ENCODE measurements around the gene EEF2K. TPM values are rescaled to one million over a fixed set of nuclear protein-coding genes. Genes with fewer than 3 reads are reported as not detected.
A peak's percentile ranks its signal among the peaks of the same experiment; 100 is the strongest.

The EEF2K gene
- total and polyA plus RNA-seq, 2 of the 13 experiments (the other 11 are each of a cell fraction or from before 2014, with no cell fraction given) = 22.0 to 23.8 TPM

GRCh38 chr16:22297114-22297870, 91.2 kb downstream of the EEF2K start, which contains the start of gene POLR3E (continued):
- TF ChIP-seq BRF2 (CRISPR knock-in tag; IDR thresholded peaks at IDR 0.05) (peak; percentile 100), ZNF777 (CRISPR knock-in tag; IDR thresholded peaks at IDR 0.05) (peak; percentile 78; the same call in 1 of the 2 replicates), ZNF17 (CRISPR knock-in tag; IDR thresholded peaks at IDR 0.05) (no peak), ZNF180 (CRISPR knock-in tag; IDR thresholded peaks at IDR 0.05; ENCODE audit: borderline replicate concordance, low read depth) (no peak), ZNF788 (CRISPR knock-in tag; IDR thresholded peaks at IDR 0.05; ENCODE audit: borderline replicate concordance) (peak; percentile 99), ZNF574 (CRISPR knock-in tag; IDR thresholded peaks at IDR 0.05) (peak; percentile 95), GLMP (CRISPR knock-in tag; IDR thresholded peaks at IDR 0.05; ENCODE audit: borderline replicate concordance) (no peak), CEBPG (CRISPR knock-in tag; IDR thresholded peaks at IDR 0.05) (peak; percentile 79), ZNF460 (CRISPR knock-in tag; IDR thresholded peaks at IDR 0.05; ENCODE audit: borderline replicate concordance) (peak; percentile 68; the same call in 1 of the 2 replicates), BRCA1 (CRISPR knock-in tag; IDR thresholded peaks at IDR 0.05) (peak; percentile 96), ZBTB38 (CRISPR knock-in tag; IDR thresholded peaks at IDR 0.05) (peak; percentile 90), MXI1 (IDR thresholded peaks at IDR 0.05; ENCODE audit: borderline replicate concordance, low read depth, low read length) (peak; percentile 99), THRA (CRISPR knock-in tag; IDR thresholded peaks at IDR 0.05; ENCODE audit: borderline replicate concordance) (peak; percentile 90; the same call in 1 of the 2 replicates), ZNF556 (CRISPR knock-in tag; IDR thresholded peaks at IDR 0.05; ENCODE audit: borderline replicate concordance) (peak; percentile 100), MTA1 (CRISPR knock-in tag; IDR thresholded peaks at IDR 0.05; ENCODE audit: borderline replicate concordance) (peak; percentile 98; the same call in 1 of the 2 replicates), ZNF296 (CRISPR knock-in tag; conservative IDR thresholded peaks at IDR 0.05) (peak; percentile 91; the same call in 1 of the 2 replicates), DDIT3 (CRISPR knock-in tag; IDR thresholded peaks at IDR 0.05) (peak; percentile 67), USF2 (IDR thresholded peaks at IDR 0.05; ENCODE audit: low read depth, low read length) (peak; percentile 70), USF2 (CRISPR knock-in tag; IDR thresholded peaks at IDR 0.05; ENCODE audit: borderline replicate concordance) (peak; percentile 93)

All from HepG2 (cell line).